HL-60 (cell line): Measurements from ENCODE around the gene ABLIM1.

Experiments
- DNase-seq, 2 experiments: peaks; one replicate each; pipeline ENCODE4 v3.0.0-alpha.2; 2010 to 2020; ENCODE audit warnings: low read depth in 1 of 2, low spot score in 1 of 2
- H3K27ac ChIP-seq: fragments of 250-450 bp; sonication (Bioruptor Pico); replicated peaks from 2 replicates; pipeline ENCODE4 v1.5.1; 2020; ENCODE audit warnings: mild to moderate bottlenecking, moderate library complexity
- H3K27me3 ChIP-seq: fragments of 250-450 bp; sonication (Bioruptor Pico); 2 replicates; pipeline ENCODE4 v1.5.1; 2021; ENCODE audit warnings: mild to moderate bottlenecking, moderate library complexity; ENCODE audit not compliant: insufficient read depth, poor library complexity, severe bottlenecking
- H3K4me3 ChIP-seq: replicated peaks from 2 replicates; pipeline ENCODE4 v1.5.1; 2011; ENCODE audit warnings: mild to moderate bottlenecking, control low read depth, low read length; ENCODE audit not compliant: insufficient read depth
- CTCF ChIP-seq: IDR thresholded peaks from one replicate; pipeline ENCODE4 v1.5.1; 2011; ENCODE audit warnings: low read length, control low read depth, inconsistent platforms; ENCODE audit not compliant: insufficient read depth
- GABPA ChIP-seq: IDR thresholded peaks from 2 replicates; pipeline ENCODE4 v1.6.1; 2012; ENCODE audit warnings: low read depth
- POLR2AphosphoS5 ChIP-seq: IDR thresholded peaks from 2 replicates; pipeline ENCODE4 v1.6.1; 2012; ENCODE audit warnings: low read depth
- REST ChIP-seq: IDR thresholded peaks from 2 replicates; pipeline ENCODE4 v1.6.1; 2012; ENCODE audit warnings: low read depth; ENCODE audit not compliant: insufficient replicate concordance
- SPI1 ChIP-seq: IDR thresholded peaks from 2 replicates; pipeline ENCODE4 v1.6.1; 2012; ENCODE audit warnings: low read depth, mild to moderate bottlenecking, borderline replicate concordance

The ABLIM1 gene

DNA sequence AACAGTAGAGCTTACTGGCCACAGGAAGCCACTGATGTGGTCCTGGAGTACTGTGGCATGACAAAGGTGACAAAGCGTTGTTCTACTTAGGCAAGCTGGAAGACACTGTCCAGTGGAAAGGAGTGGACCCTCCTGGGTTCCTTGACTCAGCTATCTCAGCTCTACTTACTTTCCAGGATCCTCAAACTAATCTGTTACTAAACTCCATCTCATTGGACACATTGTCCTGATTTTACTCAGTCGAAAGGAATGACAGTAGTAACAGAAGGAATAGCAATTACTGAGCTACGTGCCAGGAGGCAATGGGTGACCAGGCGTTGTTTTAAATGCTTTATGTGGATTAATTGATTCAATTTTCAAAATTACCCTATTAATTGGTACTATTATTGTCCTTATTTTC lies 41.6 kb downstream of the ABLIM1 start:
- Histone ChIP-seq H3K27ac (no peak overlapping the region), H3K4me3 (no peak overlapping the region), H3K27me3 (peaks cover 7% of the 10 kb centered on the region)
- TF ChIP-seq CTCF (no peak), SPI1 (no peak), POLR2AphosphoS5 (no peak), GABPA (no peak), REST (no peak)
- no peak for DNase-seq

DNA sequence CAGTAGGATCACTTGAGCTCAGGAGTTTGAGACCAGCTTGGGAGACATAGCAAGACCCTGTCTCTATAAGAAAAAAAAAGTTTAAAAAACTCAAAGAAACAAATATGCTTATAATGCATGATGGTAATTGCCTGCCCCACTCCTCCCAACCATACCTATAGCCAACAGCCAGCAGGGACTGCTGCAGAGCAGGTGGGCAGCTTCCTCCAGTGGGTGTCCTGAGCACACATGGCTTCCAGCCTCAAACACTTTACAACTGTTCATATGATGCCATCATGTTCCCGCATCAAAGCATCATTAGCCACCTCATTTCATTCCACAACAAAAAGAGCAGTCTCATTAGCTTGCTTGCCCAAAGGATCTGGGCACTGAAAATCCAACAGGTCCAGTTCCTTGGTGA lies 42.0 kb downstream of the ABLIM1 start:
- Histone ChIP-seq H3K4me3 (no peak overlapping the region), H3K27me3 (peaks cover 4% of the 10 kb centered on the region), H3K27ac (no peak overlapping the region)
- TF ChIP-seq REST (no peak), POLR2AphosphoS5 (no peak), GABPA (no peak), CTCF (no peak), SPI1 (no peak)
- DNase-seq: no peak

DNA sequence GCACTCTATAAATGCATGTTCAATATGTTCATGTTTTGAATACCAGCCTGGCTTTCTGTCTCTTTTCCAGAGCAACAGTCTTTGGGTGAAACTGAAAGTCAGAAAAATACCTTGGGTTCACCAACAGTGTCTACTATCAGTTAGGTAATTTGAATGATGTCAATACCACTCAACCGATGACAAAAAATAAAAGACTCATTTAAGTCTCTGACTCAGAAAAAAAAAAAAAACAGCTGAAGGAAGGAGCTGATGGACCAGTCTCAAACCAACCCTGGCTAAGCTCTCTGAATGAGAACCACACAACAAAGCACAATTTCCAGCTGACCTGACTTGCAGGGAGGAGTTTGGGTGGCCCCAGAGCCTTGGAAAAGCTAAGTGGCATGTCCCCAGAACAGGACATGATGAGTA lies 42.5 kb downstream of the ABLIM1 start:
- no peak overlapping the region for H3K4me3 ChIP-seq
- no peak for DNase-seq
- no peak overlapping the region for H3K27ac ChIP-seq
- TF ChIP-seq SPI1: no peak
- no peak for TF ChIP-seq POLR2AphosphoS5
- TF ChIP-seq CTCF: no peak
- no peak for TF ChIP-seq GABPA
- TF ChIP-seq REST: no peak
- peaks cover 2% of the 10 kb centered on the region for H3K27me3 ChIP-seq
